Parathyroid adenoma (tissue), 2 donors: ENCODE data around the gene MOGAT1.

Experiments
- H2AFZ ChIP-seq: fragments of 300-600 bp; sonication (generic); one replicate; pipeline ENCODE4 v1.7.0; 2017; ENCODE audit warnings: antibody characterized with exemption, mild to moderate bottlenecking
- H3K27ac ChIP-seq: fragments of 300-600 bp; sonication (generic); one replicate; pipeline ENCODE4 v1.7.0; 2017
- H3K27me3 ChIP-seq: fragments of 300-600 bp; sonication (generic); one replicate; pipeline ENCODE4 v1.7.0; 2017; ENCODE audit warnings: low read length; ENCODE audit not compliant: control insufficient read depth, insufficient read depth
- H3K36me3 ChIP-seq: fragments of 300-600 bp; sonication (generic); one replicate; pipeline ENCODE4 v1.7.0; 2017; ENCODE audit warnings: low read length; ENCODE audit not compliant: control insufficient read depth, insufficient read depth
- H3K4me1 ChIP-seq: fragments of 300-600 bp; sonication (generic); one replicate; pipeline ENCODE4 v1.7.0; 2017; ENCODE audit warnings: control low read depth
- H3K4me2 ChIP-seq: fragments of 300-600 bp; sonication (generic); one replicate; pipeline ENCODE4 v1.7.0; 2017; ENCODE audit warnings: low read length
- H3K4me3 ChIP-seq: fragments of 300-600 bp; sonication (generic); one replicate; pipeline ENCODE4 v1.7.0; 2017; ENCODE audit warnings: low read depth, low read length
- H3K79me2 ChIP-seq: fragments of 300-600 bp; sonication (generic); one replicate; pipeline ENCODE4 v1.7.0; 2017; ENCODE audit warnings: control low read depth
- H3K9ac ChIP-seq: fragments of 300-600 bp; sonication (generic); one replicate; pipeline ENCODE4 v1.7.0; 2017; ENCODE audit warnings: mild to moderate bottlenecking
- H3K9me3 ChIP-seq: fragments of 300-600 bp; sonication (generic); one replicate; pipeline ENCODE4 v1.7.0; 2017; ENCODE audit warnings: low read length; ENCODE audit not compliant: control insufficient read depth
- TF ChIP-seq, protein P1 (sequence below): fragments of 300-600 bp; sonication (generic); IDR thresholded peaks from one replicate; pipeline ENCODE4 v1.7.0; 2017; ENCODE audit warnings: antibody characterized with exemption, mild to moderate bottlenecking
- donor health status: primary hyperparathyroidism.

MOGAT1 gene

DNA sequence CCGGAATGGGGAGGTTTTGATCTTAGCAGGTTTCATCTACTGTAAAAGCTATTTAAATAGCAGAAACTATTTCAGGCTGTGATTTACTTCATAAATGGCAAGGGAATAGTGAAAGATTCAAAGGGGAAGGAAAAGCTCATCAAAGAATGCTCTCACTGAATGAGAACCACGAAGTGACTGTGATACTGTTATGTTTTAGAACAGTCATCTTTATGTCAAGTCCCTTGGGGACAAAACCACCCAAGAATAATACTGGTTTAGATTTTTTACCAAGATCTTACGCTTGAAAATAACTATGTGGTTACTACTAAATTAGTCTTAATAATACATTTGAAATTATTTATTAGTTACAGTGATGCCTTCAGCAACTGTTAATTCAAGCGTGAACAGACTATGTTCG, 43.7 kb upstream of the MOGAT1 start:
- Histone ChIP-seq H3K4me1 (no peaks in the 10 kb centered on the region), H3K79me2 (no peaks in the 10 kb centered on the region), H3K36me3 (no peaks in the 10 kb centered on the region), H3K27ac (no peak overlapping the region), H3K27me3 (no peaks in the 10 kb centered on the region), H3K4me2 (no peak overlapping the region), H3K4me3 (no peak overlapping the region), H3K9me3 (no peaks in the 10 kb centered on the region), H3K9ac (no peak overlapping the region), H2AFZ (no peak overlapping the region)
- TF ChIP-seq, protein P1, sequence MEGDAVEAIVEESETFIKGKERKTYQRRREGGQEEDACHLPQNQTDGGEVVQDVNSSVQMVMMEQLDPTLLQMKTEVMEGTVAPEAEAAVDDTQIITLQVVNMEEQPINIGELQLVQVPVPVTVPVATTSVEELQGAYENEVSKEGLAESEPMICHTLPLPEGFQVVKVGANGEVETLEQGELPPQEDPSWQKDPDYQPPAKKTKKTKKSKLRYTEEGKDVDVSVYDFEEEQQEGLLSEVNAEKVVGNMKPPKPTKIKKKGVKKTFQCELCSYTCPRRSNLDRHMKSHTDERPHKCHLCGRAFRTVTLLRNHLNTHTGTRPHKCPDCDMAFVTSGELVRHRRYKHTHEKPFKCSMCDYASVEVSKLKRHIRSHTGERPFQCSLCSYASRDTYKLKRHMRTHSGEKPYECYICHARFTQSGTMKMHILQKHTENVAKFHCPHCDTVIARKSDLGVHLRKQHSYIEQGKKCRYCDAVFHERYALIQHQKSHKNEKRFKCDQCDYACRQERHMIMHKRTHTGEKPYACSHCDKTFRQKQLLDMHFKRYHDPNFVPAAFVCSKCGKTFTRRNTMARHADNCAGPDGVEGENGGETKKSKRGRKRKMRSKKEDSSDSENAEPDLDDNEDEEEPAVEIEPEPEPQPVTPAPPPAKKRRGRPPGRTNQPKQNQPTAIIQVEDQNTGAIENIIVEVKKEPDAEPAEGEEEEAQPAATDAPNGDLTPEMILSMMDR, result no peak

DNA sequence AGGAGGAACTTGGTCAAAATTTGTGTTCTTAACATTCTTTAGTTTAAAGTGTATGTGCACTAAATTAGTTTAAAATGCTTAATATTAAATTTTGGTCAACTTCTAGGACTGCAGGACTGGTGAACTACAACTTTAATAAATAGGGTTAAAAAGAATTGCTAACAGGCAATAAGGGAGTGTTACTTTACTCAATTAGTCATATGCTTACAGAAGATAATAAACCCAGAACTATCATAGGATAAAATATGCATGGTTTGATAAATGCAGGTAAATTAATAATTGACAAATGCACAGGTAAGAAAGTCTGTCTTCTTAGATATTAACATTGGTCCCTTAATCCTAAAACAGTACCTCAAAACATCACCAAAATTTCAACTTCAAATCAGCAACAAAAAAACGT, 36.2 kb upstream of the MOGAT1 start:
- no peak overlapping the region for H3K4me3 ChIP-seq
- TF ChIP-seq, protein P1, result no peak
- no peak overlapping the region for H2AFZ ChIP-seq
- no peak overlapping the region for H3K27ac ChIP-seq
- no peaks in the 10 kb centered on the region for H3K9me3 ChIP-seq
- no peaks in the 10 kb centered on the region for H3K79me2 ChIP-seq
- H3K4me2 ChIP-seq, result no peak overlapping the region
- no peak overlapping the region for H3K9ac ChIP-seq
- no peaks in the 10 kb centered on the region for H3K27me3 ChIP-seq
- no peaks in the 10 kb centered on the region for H3K36me3 ChIP-seq
- H3K4me1 ChIP-seq, result no peaks in the 10 kb centered on the region

DNA sequence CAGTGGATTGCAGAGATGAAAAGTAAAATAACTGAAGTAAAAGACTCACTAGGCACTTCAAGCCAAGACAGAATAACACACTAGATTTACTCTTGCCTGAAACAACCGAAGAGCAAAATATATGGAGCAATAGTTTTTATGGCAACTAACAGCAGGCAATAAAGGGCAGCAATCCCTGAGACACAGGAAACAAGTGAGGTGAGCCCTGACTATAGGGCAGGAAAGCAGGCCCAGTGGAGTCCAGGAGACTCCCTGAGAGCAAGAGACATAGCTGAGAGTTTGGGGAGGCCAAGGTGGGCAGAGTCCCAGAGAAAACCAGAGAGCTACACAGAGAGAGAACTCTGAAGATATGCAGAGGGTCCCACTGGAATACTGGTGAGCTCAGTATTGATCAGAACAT, 34.4 kb upstream of the MOGAT1 start:
- Histone ChIP-seq H3K4me2 (no peak overlapping the region), H3K27me3 (no peaks in the 10 kb centered on the region), H3K9ac (no peak overlapping the region), H3K36me3 (no peaks in the 10 kb centered on the region), H2AFZ (no peak overlapping the region), H3K9me3 (no peaks in the 10 kb centered on the region), H3K4me1 (no peaks in the 10 kb centered on the region), H3K27ac (no peak overlapping the region), H3K79me2 (no peaks in the 10 kb centered on the region), H3K4me3 (no peak overlapping the region)
- TF ChIP-seq, protein P1, result no peak

DNA sequence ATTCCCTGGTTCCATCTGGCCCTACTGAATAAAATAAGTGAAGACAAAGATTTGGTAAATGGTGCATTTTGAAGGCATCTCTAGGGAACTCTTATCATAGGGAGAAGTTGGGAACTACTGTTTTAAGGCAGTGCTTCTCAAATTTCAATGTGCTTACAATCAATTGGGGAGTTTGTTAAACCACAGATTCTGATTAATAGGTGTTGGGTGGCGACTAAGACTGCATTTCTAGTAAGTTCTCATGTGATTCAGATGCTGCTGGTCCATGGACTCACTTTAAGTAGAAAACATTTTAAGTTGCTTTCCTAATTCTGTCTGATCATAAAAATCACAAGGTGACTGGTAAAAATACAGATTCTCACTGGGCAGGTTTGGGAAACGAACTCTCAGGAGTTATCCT, 30.1 kb upstream of the MOGAT1 start:
- Histone ChIP-seq H3K27ac (no peak overlapping the region), H3K9ac (no peak overlapping the region), H3K27me3 (no peaks in the 10 kb centered on the region), H3K79me2 (no peaks in the 10 kb centered on the region), H3K4me3 (no peak overlapping the region), H3K36me3 (no peaks in the 10 kb centered on the region), H3K4me1 (no peaks in the 10 kb centered on the region), H3K4me2 (no peak overlapping the region), H3K9me3 (no peaks in the 10 kb centered on the region), H2AFZ (no peak overlapping the region)
- TF ChIP-seq, protein P1, result no peak

DNA sequence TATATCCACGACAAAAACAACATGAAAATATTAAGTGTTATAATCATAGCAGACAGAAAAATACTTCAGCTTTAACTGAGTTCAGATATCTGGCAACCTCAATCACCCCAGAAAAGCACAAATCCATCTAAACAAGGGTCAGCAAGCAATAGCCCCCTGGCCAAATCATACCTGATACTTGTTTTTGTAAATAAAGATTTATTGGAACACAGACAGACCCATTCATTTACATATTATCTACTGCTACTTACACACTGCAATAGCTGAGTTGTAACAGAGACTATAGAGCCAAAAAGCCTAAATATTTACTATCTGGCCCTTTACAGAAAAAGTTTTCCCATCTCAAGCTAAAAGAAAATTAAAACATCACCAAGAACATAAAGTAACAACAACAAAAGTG, 28.3 kb upstream of the MOGAT1 start:
- TF ChIP-seq, protein P1, result no peak
- Histone ChIP-seq H3K9ac (no peak overlapping the region), H3K4me2 (no peak overlapping the region), H3K27ac (no peak overlapping the region), H3K27me3 (no peaks in the 10 kb centered on the region), H3K9me3 (no peaks in the 10 kb centered on the region), H3K4me1 (no peaks in the 10 kb centered on the region), H3K4me3 (no peak overlapping the region), H3K79me2 (no peaks in the 10 kb centered on the region), H3K36me3 (no peaks in the 10 kb centered on the region), H2AFZ (no peak overlapping the region)
